K562 (cell line): Measurements from ENCODE around the gene NUP85. TPM values are rescaled to one million over a fixed set of nuclear protein-coding genes. Genes with fewer than 3 reads are reported as not detected.

Experiments
- ATAC-seq: fragments of 200-7000 bp; cut with Tn5 transposase; 3 replicates; pipeline ENCODE4 v1.9.1; 2020; ENCODE audit warnings: moderate library complexity
- BruUV-seq: library from RNA; stranded (reverse); fragments of 400-500 nt; replicated peaks from 2 replicates; lab custom pipeline; 2021; lab: Mats Ljungman, UMichigan
- CTCF ChIA-PET: fragments of 300-600 bp; formaldehyde crosslinking; extraction: SDS; loops from one replicate; lab custom pipeline; 2021; ENCODE audit warnings: low intra/inter-chr PET ratio; lab: Yijun Ruan, JAX
- POLR2A ChIA-PET: fragments of 300-600, 350-650 bp; sonication (Branson Sonifier 250); formaldehyde crosslinking; extraction: SDS; loops from one replicate; lab custom pipeline; 2021; ENCODE audit warnings: antibody characterized with exemption, inconsistent platforms; lab: Yijun Ruan, JAX
- DNase-seq, 4 experiments: peaks; one replicate each; pipeline versions ENCODE4 v3.0.0 to v3.0.0-alpha.2; 2011 to 2018; ENCODE audit warnings: low spot score in 3 of 4, mixed read lengths in 3 of 4; ENCODE audit errors: extremely low read depth in 1 of 4
- FAIRE-seq: peaks from 2 replicates; lab custom pipeline; 2011; peaks lifted over from hg19 to GRCh38; lab: Jason Lieb, UNC
- H2AFZ ChIP-seq: 2 replicates; pipeline ENCODE4 v1.6.0; 2011; ENCODE audit warnings: low read depth, low read length, control low read depth, inconsistent platforms
- H3K27ac ChIP-seq: fragments of 200-600 bp; 3 replicates; pipeline ENCODE4 v1.8.0; 2011; ENCODE audit warnings: low read depth, mild to moderate bottlenecking, control low read depth, inconsistent platforms, low read length, moderate library complexity, mixed read lengths; ENCODE audit errors: extremely low read depth
- H3K27me3 ChIP-seq, 2 experiments: fragments of 300-600 bp in 1 of 2; 2 replicates in 1 of 2; 3 replicates in 1 of 2; pipeline versions ENCODE4 v1.6.0 to v1.8.0; 2011; ENCODE audit warnings: inconsistent platforms in 2 of 2, low read length in 2 of 2, mild to moderate bottlenecking in 1 of 2, mixed read lengths in 1 of 2, moderate library complexity in 1 of 2; ENCODE audit not compliant: control insufficient read depth in 2 of 2, insufficient read depth in 2 of 2
- H3K36me3 ChIP-seq: fragments of 300-600 bp; 3 replicates; pipeline ENCODE4 v1.8.0; 2011; ENCODE audit warnings: mild to moderate bottlenecking, low read length, inconsistent platforms; ENCODE audit not compliant: control insufficient read depth, insufficient read depth
- H3K4me1 ChIP-seq, 2 experiments: fragments of 200-600 bp in 1 of 2; replicated peaks in 1 of 2; 2 replicates in 1 of 2; 3 replicates in 1 of 2; pipeline versions ENCODE4 v1.5.1 to v1.8.0; 2011; ENCODE audit warnings: inconsistent platforms in 2 of 2, low read length in 2 of 2, mild to moderate bottlenecking in 1 of 2, mixed read lengths in 1 of 2, moderate library complexity in 1 of 2; ENCODE audit not compliant: control insufficient read depth in 2 of 2, insufficient read depth in 2 of 2
- H3K4me2 ChIP-seq: 2 replicates; pipeline ENCODE4 v1.6.1; 2011; ENCODE audit warnings: low read length, control low read depth, inconsistent platforms, mixed read lengths; ENCODE audit not compliant: insufficient read depth
- H3K4me3 ChIP-seq: fragments of 200-600 bp; sonication (generic), shearing (Covaris generic); 2 replicates; pipeline ENCODE4 v1.5.1; 2016; ENCODE audit warnings: control low read depth, inconsistent platforms
- H3K79me2 ChIP-seq: fragments of 200-600 bp; 3 replicates; pipeline ENCODE4 v1.8.0; 2011; ENCODE audit warnings: low read length, inconsistent platforms; ENCODE audit not compliant: control insufficient read depth, insufficient read depth
- H3K9ac ChIP-seq, 2 experiments: 2 replicates each; pipeline versions ENCODE4 v1.6.0 to v1.6.1; 2011; ENCODE audit warnings: low read depth in 2 of 2, low read length in 2 of 2, control low read depth in 1 of 2, inconsistent platforms in 1 of 2, mild to moderate bottlenecking in 1 of 2, mixed read lengths in 1 of 2; ENCODE audit not compliant: insufficient read depth in 1 of 2
- H3K9me1 ChIP-seq: one replicate; pipeline ENCODE4 v1.6.0; 2011; ENCODE audit warnings: inconsistent platforms, mild to moderate bottlenecking, low read length, moderate library complexity; ENCODE audit not compliant: control insufficient read depth, insufficient read depth
- H3K9me3 ChIP-seq: replicated peaks from 2 replicates; pipeline ENCODE4 v1.5.1; 2011; ENCODE audit warnings: low read depth, low read length, inconsistent platforms; ENCODE audit not compliant: control insufficient read depth, insufficient read depth
- H4K20me1 ChIP-seq: replicated peaks from 2 replicates; pipeline ENCODE4 v1.6.1; 2011; ENCODE audit warnings: low read length, inconsistent platforms, mixed read lengths; ENCODE audit not compliant: control insufficient read depth, insufficient read depth
- ESRRA ChIP-seq: fragments of 450-650 bp; IDR thresholded peaks from 2 replicates; pipeline ENCODE4 v1.6.1; 2014; ENCODE audit warnings: low read depth, mild to moderate bottlenecking, moderate library complexity, borderline replicate concordance
- ETS2 ChIP-seq: IDR thresholded peaks from 2 replicates; pipeline ENCODE4 v1.6.1; 2016; ENCODE audit warnings: borderline replicate concordance, missing genetic modification characterization, mild to moderate bottlenecking, moderate library complexity, missing compliant biosample characterization; ENCODE audit not compliant: poor library complexity, severe bottlenecking
- LEF1 ChIP-seq: fragments of 450-650 bp; IDR thresholded peaks from 2 replicates; pipeline ENCODE4 v1.6.1; 2016; ENCODE audit warnings: mild to moderate bottlenecking
- SMARCC2 ChIP-seq: fragments of 450-650 bp; IDR thresholded peaks from 2 replicates; pipeline ENCODE4 v1.6.1; 2017; ENCODE audit warnings: antibody characterized with exemption, moderate library complexity, mild to moderate bottlenecking, low read depth
- SNAPC5 ChIP-seq: fragments of 250-450 bp; sonication (Bioruptor Pico); IDR thresholded peaks from 2 replicates; pipeline ENCODE4 v1.8.0; 2021; ENCODE audit warnings: moderate library complexity, mild to moderate bottlenecking, inconsistent platforms
- SRSF9 ChIP-seq: fragments of 200-400 bp; formaldehyde crosslinking; IDR thresholded peaks from 2 replicates; pipeline ENCODE4 v1.6.1; 2017; ENCODE audit warnings: low read depth, low read length, borderline replicate concordance
- TRIM24 ChIP-seq, 2 experiments: fragments of 450-650 bp; IDR thresholded peaks; 2 replicates each; pipeline ENCODE4 v1.6.1; 2016
- TRIM28 ChIP-seq: fragments of 450-650 bp; IDR thresholded peaks from 2 replicates; pipeline ENCODE4 v1.6.1; 2017
- YBX1 ChIP-seq: fragments of 450-650 bp; IDR thresholded peaks from 2 replicates; pipeline ENCODE4 v1.7.1; 2016; ENCODE audit warnings: mild to moderate bottlenecking
- ZBTB26 ChIP-seq: fragments of 450-650 bp; formaldehyde crosslinking; IDR thresholded peaks from 2 replicates; pipeline ENCODE4 v1.4.0; 2022; ENCODE audit warnings: missing genetic modification characterization
- ZNF444 ChIP-seq: fragments of 250-450 bp; sonication (Bioruptor Pico); IDR thresholded peaks from 2 replicates; pipeline ENCODE4 v1.4.0; 2020; ENCODE audit warnings: mild to moderate bottlenecking, moderate library complexity
- ZNF551 ChIP-seq: fragments of 250-450 bp; sonication (Bioruptor Pico); IDR thresholded peaks from 2 replicates; pipeline ENCODE4 v1.5.0; 2021; ENCODE audit warnings: mild to moderate bottlenecking, moderate library complexity
- WGBS: fragments of 100-300 bp; shearing (Covaris generic); methylation state at CpG from one replicate; pipeline ENCODE4 v1.1.6; 2016; ENCODE audit warnings: low coverage, mixed read lengths; ENCODE audit not compliant: insufficient coverage; ENCODE audit errors: missing lambda C conversion rate; 5-methylcytosine and 5-hydroxymethylcytosine counted together
- in situ Hi-C: fragments of 300-500 bp; cut with MboI; formaldehyde crosslinking; loops from 4 replicates; pipeline ENCODE4 v1.15.0; 2018; ENCODE audit warnings: inconsistent platforms, mixed read lengths
- intact Hi-C: fragments of 100-400 bp; cut with micrococcal nuclease; formaldehyde crosslinking; loops from 2 replicates; pipeline ENCODE4 v1.14.2; 2022
- polyA plus RNA-seq, 8 experiments: library from polyadenylated mRNA; depleted of rRNA in 4 of 8; stranded (reverse) in 5 of 8; unstranded in 3 of 8; fragments of >200 nt; fragmentation: Nextera tagmentation in 2 of 8; fragmentation: Illumina TruSeq in 1 of 8; extraction: Ambion mirVana in 2 of 8; extraction: Trizol in 1 of 8; gene quantifications; 2 replicates each; pipeline versions ENCODE4 v1.2.1 to v1.2.3, GENCODE V29; 2011 to 2014; ENCODE audit warnings: inconsistent platforms in 1 of 8, missing spikeins in 1 of 8
- total RNA-seq, 7 experiments: library from RNA; depleted of rRNA in 6 of 7; stranded (reverse); fragments of >200 nt in 6 of 7; fragmentation: Illumina TruSeq in 2 of 7; extraction: Trizol in 2 of 7; gene quantifications; 2 replicates each; pipeline versions ENCODE4 v1.2.1 to v1.2.3, GENCODE V29; 2011 to 2021; ENCODE audit warnings: low replicate concordance in 1 of 7

The NUP85 gene
- total and polyA plus RNA-seq, 9 of the 15 experiments (the other 6 are each of a cell fraction or from before 2014, with no cell fraction given), result 50.2 to 177 (median 110) TPM

DNA sequence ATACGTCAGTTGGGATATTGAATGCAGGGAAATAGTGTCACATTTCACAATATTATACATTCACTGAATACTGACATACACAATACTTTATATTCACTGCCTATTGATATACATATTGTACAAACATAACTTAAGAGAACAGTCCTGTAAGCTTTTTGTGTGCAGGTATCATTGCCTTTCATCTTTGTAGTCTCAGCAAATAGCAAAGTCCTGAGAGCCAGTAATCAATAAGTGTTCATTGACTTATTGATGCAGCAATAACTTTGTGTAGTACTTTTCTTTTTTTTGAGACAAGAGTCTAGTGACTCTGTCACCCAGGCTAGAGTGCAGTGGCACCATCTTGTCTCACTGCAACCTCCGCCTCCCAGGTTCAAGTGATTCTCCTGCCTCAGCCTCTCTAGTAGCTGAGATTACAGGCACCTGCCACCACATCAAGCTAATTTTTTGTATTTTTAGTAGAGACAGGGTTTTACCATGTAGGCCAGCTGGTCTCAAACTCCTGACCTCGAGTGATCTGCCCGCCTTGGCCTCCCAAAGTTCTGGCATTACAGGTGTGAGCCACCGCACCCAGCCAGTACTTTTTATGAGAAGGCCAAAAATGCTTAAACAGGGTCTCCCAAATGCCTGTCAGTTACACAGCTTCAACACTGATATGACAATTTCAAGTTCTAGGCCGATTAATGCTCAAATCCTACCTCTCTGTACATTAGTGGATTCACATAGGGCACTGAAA is 5.4 kb upstream of the NUP85 start:
- H3K9ac ChIP-seq, result no peak overlapping the region

More for the DNA sequence above, 5.4 kb upstream of the NUP85 start:
- Histone ChIP-seq H3K79me2 (peaks cover 8% of the 10 kb centered on the region), H3K4me1 (peaks cover 0 to 4% of the 10 kb centered on the region in 2 experiments; a peak in 1 of 5 replicates), H4K20me1 (no peaks in the 10 kb centered on the region), H3K9me3 (no peaks in the 10 kb centered on the region), H3K27ac (no peak overlapping the region)
- 71% methylated on average over 6 of the region's 6 CpGs for WGBS
- no peak for FAIRE-seq
- intact Hi-C loops, result loop anchor here (5.0 kb wide), 2 partner anchors 48 to 163 kb away; partner anchors contain the start of gene JPT1
- TF ChIP-seq SNAPC5 (CRISPR knock-in tag) (no peak), ESRRA (no peak), TRIM28 (no peak), SMARCC2 (no peak), SRSF9 (no peak), ZNF444 (CRISPR knock-in tag) (no peak), TRIM24 (IDR thresholded peaks at IDR 0.05) (no peak), ZNF551 (no peak), LEF1 (no peak), YBX1 (no peak), ETS2 (tag) (no peak), ZBTB26 (no peak)
- TF ChIP-seq, all 486 proteins: peak for 0
- no peaks in the 10 kb centered on the region for H3K9me1 ChIP-seq
- ChIA-PET CTCF (interaction anchor here (2.1 to 2.5 kb wide), 2 partner anchors 28 to 86 kb away, joined by 6 to 33 read pairs; no protein-coding TSS in a partner anchor), POLR2A (interaction anchor here (0.6 to 3.3 kb wide), 5 partner anchors 11 to 101 kb away, joined by 4 to 14 read pairs (median 6); partner anchors contain the start of gene SUMO2)
- H3K4me3 ChIP-seq, result no peak overlapping the region
- ATAC-seq, result no peak
- DNase-seq, result no peak
- no TSS peak for BruUV-seq
- no peak overlapping the region for H2AFZ ChIP-seq
- in situ Hi-C loops, result no loop called here
- H3K4me2 ChIP-seq, result no peak overlapping the region
- H3K36me3 ChIP-seq, result no peaks in the 10 kb centered on the region
- no peaks in the 10 kb centered on the region for H3K27me3 ChIP-seq
